NT2/D1 (cell line): ENCODE results near the gene POGK.

Experiments used
- DNase-seq: peaks from one replicate; pipeline ENCODE4 v3.0.0-alpha.2; 2011; ENCODE audit warnings: low read depth, low spot score
- H3K27me3 ChIP-seq: 2 replicates; pipeline ENCODE4 v1.6.0; 2011; ENCODE audit warnings: mild to moderate bottlenecking; ENCODE audit not compliant: insufficient read length, insufficient read depth
- H3K36me3 ChIP-seq: 2 replicates; pipeline ENCODE4 v1.6.1; 2011; ENCODE audit warnings: mild to moderate bottlenecking, low read length, mixed read lengths; ENCODE audit not compliant: insufficient read depth, insufficient read length
- H3K4me1 ChIP-seq: 2 replicates; pipeline ENCODE4 v1.5.1; 2011; ENCODE audit not compliant: insufficient read depth, insufficient read length
- H3K4me3 ChIP-seq: 2 replicates; pipeline ENCODE4 v1.5.1; 2011; ENCODE audit warnings: low read depth; ENCODE audit not compliant: insufficient read length
- H3K9ac ChIP-seq: 2 replicates; pipeline ENCODE4 v1.6.0; 2011; ENCODE audit warnings: low read depth; ENCODE audit not compliant: insufficient read length
- H3K9me3 ChIP-seq: 2 replicates; pipeline ENCODE4 v1.5.1; 2011; ENCODE audit warnings: mild to moderate bottlenecking, low read length; ENCODE audit not compliant: insufficient read depth
- SUZ12 ChIP-seq: IDR thresholded peaks from 2 replicates; pipeline ENCODE4 v1.6.1; 2011; ENCODE audit not compliant: insufficient read length, insufficient read depth; ENCODE audit errors: extremely low read depth
- YY1 ChIP-seq: IDR thresholded peaks from 2 replicates; pipeline ENCODE4 v1.6.1; 2011; ENCODE audit not compliant: insufficient read length, insufficient read depth
- ZNF274 ChIP-seq: IDR thresholded peaks from 2 replicates; pipeline ENCODE4 v1.6.1; 2011; ENCODE audit warnings: mild to moderate bottlenecking, low read depth, low read length

POGK gene

DNA sequence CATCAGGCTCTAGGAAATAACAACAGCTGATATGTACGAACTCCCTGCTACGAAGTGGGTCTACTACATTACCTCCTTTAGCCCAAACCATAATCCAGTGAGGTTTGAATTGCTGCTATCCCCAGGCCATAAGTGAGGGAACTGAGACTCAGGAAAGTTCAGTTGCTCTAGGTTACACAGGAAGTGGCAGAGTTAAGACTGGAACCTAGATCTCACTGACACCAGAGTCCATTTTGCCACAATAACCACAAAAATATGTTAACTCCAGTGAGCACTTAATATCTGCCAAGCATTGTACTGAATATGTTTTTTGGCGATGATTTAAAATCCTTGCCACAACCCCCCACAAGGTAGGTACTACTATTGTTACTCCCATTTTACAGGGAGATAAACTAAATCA, 45.7 kb downstream of the POGK start:
- no peak overlapping the region for H3K4me3 ChIP-seq
- H3K4me1 ChIP-seq: no peaks in the 10 kb centered on the region
- H3K9me3 ChIP-seq: no peaks in the 10 kb centered on the region
- H3K36me3 ChIP-seq: no peaks in the 10 kb centered on the region
- peaks cover 6% of the 10 kb centered on the region for H3K27me3 ChIP-seq
- no peak overlapping the region for H3K9ac ChIP-seq
- TF ChIP-seq SUZ12 (no peak), YY1 (no peak), ZNF274 (no peak)
- no peak for DNase-seq

- no peak for DNase-seq
- H3K27me3 ChIP-seq: peaks cover 6% of the 10 kb centered on the region
- TF ChIP-seq YY1: no peak
- TF ChIP-seq ZNF274: no peak
- TF ChIP-seq SUZ12: no peak
- H3K4me1 ChIP-seq: no peaks in the 10 kb centered on the region
- no peaks in the 10 kb centered on the region for H3K36me3 ChIP-seq
- H3K4me3 ChIP-seq: no peak overlapping the region
- no peak overlapping the region for H3K9ac ChIP-seq
- no peaks in the 10 kb centered on the region for H3K9me3 ChIP-seq
Observed at GRCh38 chr1:166888373-166889111, 49.3 kb downstream of the POGK start.

- H3K9me3 ChIP-seq: no peaks in the 10 kb centered on the region
- H3K4me1 ChIP-seq: no peaks in the 10 kb centered on the region
- no peaks in the 10 kb centered on the region for H3K27me3 ChIP-seq
- no peak overlapping the region for H3K4me3 ChIP-seq
- H3K36me3 ChIP-seq: no peaks in the 10 kb centered on the region
- DNase-seq: no peak
- no peak overlapping the region for H3K9ac ChIP-seq
- no peak for TF ChIP-seq SUZ12
- no peak for TF ChIP-seq YY1
- TF ChIP-seq ZNF274: no peak
Observed at GRCh38 chr1:166889776-166890175, 50.5 kb downstream of the POGK start.

- no peaks in the 10 kb centered on the region for H3K27me3 ChIP-seq
- H3K9me3 ChIP-seq: peaks cover 22% of the 10 kb centered on the region
- H3K9ac ChIP-seq: no peak overlapping the region
- no peak for TF ChIP-seq SUZ12
- no peak for TF ChIP-seq ZNF274
- TF ChIP-seq YY1: no peak
- no peak overlapping the region for H3K4me3 ChIP-seq
- DNase-seq: no peak
- H3K36me3 ChIP-seq: no peaks in the 10 kb centered on the region
- no peaks in the 10 kb centered on the region for H3K4me1 ChIP-seq
Observed at GRCh38 chr1:166895766-166896165, 56.5 kb downstream of the POGK start.

DNA sequence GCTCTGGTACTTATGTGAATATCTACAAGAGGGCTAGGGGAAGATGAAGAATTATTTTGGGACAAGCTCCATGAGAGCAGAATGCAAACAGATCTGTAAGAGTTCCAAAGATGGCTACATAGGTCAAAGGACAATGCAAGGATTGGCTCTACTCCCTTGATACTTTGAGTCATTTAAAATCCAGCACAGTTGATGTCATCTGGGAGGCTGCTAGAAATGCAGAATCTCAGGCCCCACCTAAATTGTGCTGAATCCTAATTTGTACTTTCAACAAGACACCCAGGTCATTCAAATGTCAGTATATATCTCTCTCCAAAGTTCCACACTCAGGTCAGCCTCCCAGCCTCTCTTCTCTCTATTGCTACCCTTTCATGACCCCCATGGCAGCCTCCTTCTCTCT, 60.5 kb downstream of the POGK start:
- H3K9ac ChIP-seq: no peak overlapping the region
- no peak for TF ChIP-seq YY1
- no peak for TF ChIP-seq SUZ12
- no peaks in the 10 kb centered on the region for H3K36me3 ChIP-seq
- H3K27me3 ChIP-seq: no peaks in the 10 kb centered on the region
- H3K4me1 ChIP-seq: no peaks in the 10 kb centered on the region
- no peak overlapping the region for H3K4me3 ChIP-seq
- no peak for DNase-seq
- H3K9me3 ChIP-seq: peaks cover 28% of the 10 kb centered on the region

DNA sequence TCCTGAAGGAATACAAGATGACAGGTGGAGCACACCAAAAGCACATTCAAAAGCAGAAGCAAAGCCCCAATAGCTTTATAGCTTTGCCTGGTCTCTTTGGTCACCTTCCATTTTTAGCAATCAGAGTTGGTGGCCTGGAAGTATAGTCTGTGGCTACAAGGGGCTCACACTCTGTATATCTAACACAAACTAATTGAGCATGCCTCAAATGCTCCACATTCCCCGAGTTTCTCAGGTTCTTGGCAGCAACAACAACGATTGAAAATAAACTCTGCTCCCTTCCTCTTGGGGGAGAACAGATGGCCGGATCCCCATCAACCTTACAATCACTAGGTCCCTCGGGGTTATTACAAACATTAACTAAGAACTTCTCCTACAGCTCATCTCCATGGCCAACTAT, 61.7 kb downstream of the POGK start:
- Histone ChIP-seq H3K4me1 (no peaks in the 10 kb centered on the region), H3K27me3 (no peaks in the 10 kb centered on the region), H3K36me3 (no peaks in the 10 kb centered on the region), H3K4me3 (no peak overlapping the region), H3K9me3 (peaks cover 28% of the 10 kb centered on the region), H3K9ac (no peak overlapping the region)
- TF ChIP-seq YY1 (no peak), SUZ12 (no peak), ZNF274 (no peak)
- no peak for DNase-seq

DNA sequence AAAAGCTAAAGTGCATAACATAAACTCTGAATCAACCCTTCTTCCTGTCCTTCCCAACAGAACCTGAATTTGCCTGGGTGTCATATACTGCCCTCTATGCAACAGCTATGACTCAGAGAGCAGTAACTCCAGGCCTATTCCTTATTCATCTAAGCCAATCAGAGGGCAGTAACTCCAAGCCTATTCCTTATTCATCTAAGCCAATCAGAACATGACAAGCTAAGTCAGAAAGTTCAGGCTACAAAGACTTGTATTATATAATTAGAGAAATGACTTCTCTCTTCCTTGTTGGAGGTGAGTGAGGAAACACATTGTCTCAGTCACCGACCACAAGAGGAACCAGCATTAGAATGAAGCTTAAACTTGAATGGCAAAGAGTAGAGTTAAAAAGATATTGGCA, 63.0 kb downstream of the POGK start:
- no peak for TF ChIP-seq ZNF274
- TF ChIP-seq SUZ12: no peak
- TF ChIP-seq YY1: no peak
- no peak overlapping the region for H3K4me3 ChIP-seq
- DNase-seq: no peak
- H3K27me3 ChIP-seq: no peaks in the 10 kb centered on the region
- H3K4me1 ChIP-seq: no peaks in the 10 kb centered on the region
- H3K36me3 ChIP-seq: no peaks in the 10 kb centered on the region
- peaks cover 21% of the 10 kb centered on the region for H3K9me3 ChIP-seq
- no peak overlapping the region for H3K9ac ChIP-seq
